Measurements from ENCODE around the gene TMEM130. TPM values are rescaled to one million over a fixed set of nuclear protein-coding genes. Genes with fewer than 3 reads are reported as not detected.

The TMEM130 gene
- total RNA-seq, 1 experiment from 2014 or later = 1.7 TPM

DNA sequence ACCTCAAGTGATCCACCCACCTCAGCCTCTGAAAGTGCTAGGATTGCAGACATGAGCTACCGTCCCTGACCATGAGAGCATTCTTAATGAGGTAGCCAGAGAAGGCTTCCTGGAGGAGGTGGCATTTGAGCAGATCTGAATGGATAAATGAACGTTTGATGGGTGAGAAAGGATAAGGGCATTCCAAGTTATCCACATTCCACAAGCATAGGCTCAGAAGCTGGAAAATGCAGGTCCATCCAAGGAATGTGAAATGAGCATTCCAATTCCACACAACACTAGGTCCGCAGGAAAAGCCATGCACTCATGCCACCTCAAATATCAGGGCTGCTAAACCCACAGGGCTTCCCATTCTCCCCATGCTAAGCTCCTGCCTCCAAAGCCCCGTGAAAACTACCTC is 17.0 kb downstream of the TMEM130 start:
- no peak overlapping the region for H2BK120ac ChIP-seq (ENCODE audit: low read depth, low read length, poor library complexity, severe bottlenecking)
- no peak overlapping the region for H3K4ac ChIP-seq (ENCODE audit: low read depth, low read length)
- no peak overlapping the region; a peak in 2 of 7 replicates for H3K27ac Mint-ChIP-seq
- H3K27me3 Mint-ChIP-seq (ENCODE audit: low read depth) = peaks cover 4% of the 10 kb centered on the region
- no peaks in the 10 kb centered on the region for H3K79me2 ChIP-seq (ENCODE audit: insufficient read depth, low read length)
- no peak for DNase-seq
- WGBS (ENCODE audit: extremely low coverage, insufficient read length, low lambda C conversion rate) = no CpG with 5 or more reads among the region's 4 CpGs
- H2AFZ ChIP-seq (ENCODE audit: low read length) = no peak overlapping the region
- H3K4me3 Mint-ChIP-seq = no peak overlapping the region
- no peak overlapping the region for H4K5ac ChIP-seq (ENCODE audit: insufficient read length, low read depth, low read length)
- H3K27ac ChIP-seq (ENCODE audit: insufficient read length, low read depth, low read length) = no peak overlapping the region
- no peak overlapping the region for H2BK20ac ChIP-seq (ENCODE audit: low read depth, low read length, poor library complexity, severe bottlenecking)
- H3K4me1 Mint-ChIP-seq = peaks cover 7 to 11% of the 10 kb centered on the region in 2 experiments
- H3K23me2 ChIP-seq (ENCODE audit: insufficient read length, low read depth, low read length, poor library complexity, severe bottlenecking) = no peaks in the 10 kb centered on the region
- H3K27me3 ChIP-seq (ENCODE audit: insufficient read depth, low read length) = no peaks in the 10 kb centered on the region
- no peak overlapping the region for H2BK15ac ChIP-seq (ENCODE audit: low read depth, low read length)
- H3K56ac ChIP-seq (ENCODE audit: insufficient read length, low read depth, low read length) = no peak overlapping the region
- no peak overlapping the region for H3K23ac ChIP-seq (ENCODE audit: insufficient read length, low read depth, low read length)
- H3K9me3 Mint-ChIP-seq = 0 out of 5 replicates have a peak, but pooled peaks cover 0 to 3% of the 10 kb centered on the region in 2 experiments
- H3K9ac ChIP-seq (ENCODE audit: extremely low read depth, insufficient read length, low read length) = no peak overlapping the region
- TF ChIP-seq, protein P1, sequence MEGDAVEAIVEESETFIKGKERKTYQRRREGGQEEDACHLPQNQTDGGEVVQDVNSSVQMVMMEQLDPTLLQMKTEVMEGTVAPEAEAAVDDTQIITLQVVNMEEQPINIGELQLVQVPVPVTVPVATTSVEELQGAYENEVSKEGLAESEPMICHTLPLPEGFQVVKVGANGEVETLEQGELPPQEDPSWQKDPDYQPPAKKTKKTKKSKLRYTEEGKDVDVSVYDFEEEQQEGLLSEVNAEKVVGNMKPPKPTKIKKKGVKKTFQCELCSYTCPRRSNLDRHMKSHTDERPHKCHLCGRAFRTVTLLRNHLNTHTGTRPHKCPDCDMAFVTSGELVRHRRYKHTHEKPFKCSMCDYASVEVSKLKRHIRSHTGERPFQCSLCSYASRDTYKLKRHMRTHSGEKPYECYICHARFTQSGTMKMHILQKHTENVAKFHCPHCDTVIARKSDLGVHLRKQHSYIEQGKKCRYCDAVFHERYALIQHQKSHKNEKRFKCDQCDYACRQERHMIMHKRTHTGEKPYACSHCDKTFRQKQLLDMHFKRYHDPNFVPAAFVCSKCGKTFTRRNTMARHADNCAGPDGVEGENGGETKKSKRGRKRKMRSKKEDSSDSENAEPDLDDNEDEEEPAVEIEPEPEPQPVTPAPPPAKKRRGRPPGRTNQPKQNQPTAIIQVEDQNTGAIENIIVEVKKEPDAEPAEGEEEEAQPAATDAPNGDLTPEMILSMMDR (conservative IDR thresholded peaks at IDR 0.05) = no peak
- no peak overlapping the region for H4K8ac ChIP-seq (replicated peaks; ENCODE audit: insufficient read length, low read depth, low read length)
- H2AK5ac ChIP-seq (ENCODE audit: insufficient read length, low read length) = no peak overlapping the region
- H3K4me2 ChIP-seq (ENCODE audit: insufficient read depth, insufficient read length, low read length) = no peak overlapping the region
- H3K14ac ChIP-seq (ENCODE audit: insufficient read depth, low read length) = no peak overlapping the region
- H3K18ac ChIP-seq (ENCODE audit: insufficient read length, low read depth, low read length) = no peak overlapping the region
- no peaks in the 10 kb centered on the region for H3K4me1 ChIP-seq (ENCODE audit: insufficient read depth, low read length)
- H4K20me1 ChIP-seq (ENCODE audit: control insufficient read depth, insufficient read depth, insufficient read length) = no peaks in the 10 kb centered on the region
- H2BK5ac ChIP-seq (ENCODE audit: insufficient read length, low read length) = no peak overlapping the region
- H2BK12ac ChIP-seq (ENCODE audit: insufficient read length, low read depth, low read length) = no peak overlapping the region
- H3K9me3 ChIP-seq (ENCODE audit: control insufficient read depth, low read depth, low read length) = peaks cover 9% of the 10 kb centered on the region
- no peaks in the 10 kb centered on the region for H3K79me1 ChIP-seq (ENCODE audit: insufficient read depth, low read depth, low read length, poor library complexity, severe bottlenecking)
- peaks cover 0 to 13% (median 8%) of the 10 kb centered on the region in 3 experiments; a peak in 5 of 7 replicates for H3K36me3 Mint-ChIP-seq (ENCODE audit: insufficient read depth in 1 of 3, low read depth in 3 of 3)
- H4K91ac ChIP-seq (ENCODE audit: insufficient read length, low read depth, low read length) = no peak overlapping the region
- H3T11ph ChIP-seq (ENCODE audit: low read length) = no peak overlapping the region
